ENCODE measurements around the gene RHOJ. TPM values are rescaled to one million over a fixed set of nuclear protein-coding genes. Genes with fewer than 3 reads are reported as not detected.

Gene RHOJ
- total RNA-seq, 1 donor from 2014 or later: 39.2 TPM

DNA sequence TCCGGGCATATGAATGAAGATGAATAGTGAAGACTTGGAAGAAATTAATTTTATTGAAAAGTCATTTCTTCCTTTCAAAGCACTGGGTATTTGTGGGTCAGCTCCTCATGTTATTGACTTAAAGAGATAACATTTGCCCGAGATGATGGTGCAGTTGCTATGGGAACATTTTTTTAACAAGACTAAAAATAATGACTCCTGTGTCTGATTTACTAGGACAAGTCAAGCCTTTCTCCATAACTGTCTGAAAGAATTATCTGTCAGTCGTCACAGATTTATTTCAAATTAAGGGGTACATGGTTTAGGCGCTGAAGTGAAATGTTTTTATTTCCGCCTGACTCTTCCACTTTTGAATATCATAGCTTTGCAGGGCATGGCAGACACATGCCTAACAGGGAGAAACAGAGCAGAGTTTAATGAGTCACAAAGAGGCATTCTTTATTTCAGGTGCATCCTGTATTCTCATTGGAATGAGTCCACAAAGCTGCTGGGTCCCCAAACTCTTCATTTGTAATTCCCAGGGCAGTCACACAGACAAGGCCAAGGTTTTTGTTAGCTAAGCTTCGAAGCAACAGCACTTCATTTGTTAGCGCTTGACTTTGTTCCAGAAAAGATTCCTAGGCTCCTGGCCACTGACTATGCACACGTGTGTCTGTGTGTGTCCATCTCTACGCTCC is 118.8 kb downstream of the RHOJ start:
- Mint-ChIP-seq H3K27ac (ENCODE audit: unreplicated experiment) (no peak overlapping the region), H3K36me3 (ENCODE audit: low read depth) (no peaks in the 10 kb centered on the region), H3K27me3 (ENCODE audit: low read depth) (peaks cover 20% of the 10 kb centered on the region), H3K4me3 (ENCODE audit: unreplicated experiment) (no peak overlapping the region), H3K4me1 (ENCODE audit: low read depth) (no peaks in the 10 kb centered on the region), H3K9me3 (ENCODE audit: low read depth) (no peaks in the 10 kb centered on the region)
- DNase-seq (ENCODE audit: low spot score): no peak
- TF ChIP-seq, protein P1, sequence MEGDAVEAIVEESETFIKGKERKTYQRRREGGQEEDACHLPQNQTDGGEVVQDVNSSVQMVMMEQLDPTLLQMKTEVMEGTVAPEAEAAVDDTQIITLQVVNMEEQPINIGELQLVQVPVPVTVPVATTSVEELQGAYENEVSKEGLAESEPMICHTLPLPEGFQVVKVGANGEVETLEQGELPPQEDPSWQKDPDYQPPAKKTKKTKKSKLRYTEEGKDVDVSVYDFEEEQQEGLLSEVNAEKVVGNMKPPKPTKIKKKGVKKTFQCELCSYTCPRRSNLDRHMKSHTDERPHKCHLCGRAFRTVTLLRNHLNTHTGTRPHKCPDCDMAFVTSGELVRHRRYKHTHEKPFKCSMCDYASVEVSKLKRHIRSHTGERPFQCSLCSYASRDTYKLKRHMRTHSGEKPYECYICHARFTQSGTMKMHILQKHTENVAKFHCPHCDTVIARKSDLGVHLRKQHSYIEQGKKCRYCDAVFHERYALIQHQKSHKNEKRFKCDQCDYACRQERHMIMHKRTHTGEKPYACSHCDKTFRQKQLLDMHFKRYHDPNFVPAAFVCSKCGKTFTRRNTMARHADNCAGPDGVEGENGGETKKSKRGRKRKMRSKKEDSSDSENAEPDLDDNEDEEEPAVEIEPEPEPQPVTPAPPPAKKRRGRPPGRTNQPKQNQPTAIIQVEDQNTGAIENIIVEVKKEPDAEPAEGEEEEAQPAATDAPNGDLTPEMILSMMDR (IDR thresholded peaks at IDR 0.05): no peak

DNA sequence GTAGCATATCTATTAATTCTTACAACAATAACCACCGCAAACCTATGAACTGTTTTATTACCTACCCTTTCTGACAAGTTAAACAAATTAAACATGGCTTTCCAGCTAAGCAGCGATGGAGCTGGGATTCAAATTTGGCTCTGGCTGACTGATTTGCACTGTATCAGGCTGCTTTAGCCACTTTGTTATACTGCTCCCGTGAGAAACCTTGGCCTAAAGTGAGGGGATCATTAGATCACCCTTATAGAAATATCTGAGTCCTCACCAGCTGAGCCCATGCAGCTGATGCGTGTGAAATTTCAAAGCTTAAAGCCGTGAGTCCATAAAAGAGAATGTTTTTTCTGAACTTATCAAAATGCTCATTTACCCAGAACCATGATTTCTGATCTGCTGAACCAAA is 122.6 kb downstream of the RHOJ start:
- H3K4me3 Mint-ChIP-seq (ENCODE audit: unreplicated experiment): no peak overlapping the region
- H3K36me3 Mint-ChIP-seq (ENCODE audit: low read depth): no peaks in the 10 kb centered on the region
- H3K9me3 Mint-ChIP-seq (ENCODE audit: low read depth): peaks cover 4% of the 10 kb centered on the region
- TF ChIP-seq, protein P1 (IDR thresholded peaks at IDR 0.05): no peak
- peaks cover 14% of the 10 kb centered on the region for H3K27me3 Mint-ChIP-seq (ENCODE audit: low read depth)
- DNase-seq (ENCODE audit: low spot score): no peak
- no peaks in the 10 kb centered on the region for H3K4me1 Mint-ChIP-seq (ENCODE audit: low read depth)
- H3K27ac Mint-ChIP-seq (ENCODE audit: unreplicated experiment): no peak overlapping the region

DNA sequence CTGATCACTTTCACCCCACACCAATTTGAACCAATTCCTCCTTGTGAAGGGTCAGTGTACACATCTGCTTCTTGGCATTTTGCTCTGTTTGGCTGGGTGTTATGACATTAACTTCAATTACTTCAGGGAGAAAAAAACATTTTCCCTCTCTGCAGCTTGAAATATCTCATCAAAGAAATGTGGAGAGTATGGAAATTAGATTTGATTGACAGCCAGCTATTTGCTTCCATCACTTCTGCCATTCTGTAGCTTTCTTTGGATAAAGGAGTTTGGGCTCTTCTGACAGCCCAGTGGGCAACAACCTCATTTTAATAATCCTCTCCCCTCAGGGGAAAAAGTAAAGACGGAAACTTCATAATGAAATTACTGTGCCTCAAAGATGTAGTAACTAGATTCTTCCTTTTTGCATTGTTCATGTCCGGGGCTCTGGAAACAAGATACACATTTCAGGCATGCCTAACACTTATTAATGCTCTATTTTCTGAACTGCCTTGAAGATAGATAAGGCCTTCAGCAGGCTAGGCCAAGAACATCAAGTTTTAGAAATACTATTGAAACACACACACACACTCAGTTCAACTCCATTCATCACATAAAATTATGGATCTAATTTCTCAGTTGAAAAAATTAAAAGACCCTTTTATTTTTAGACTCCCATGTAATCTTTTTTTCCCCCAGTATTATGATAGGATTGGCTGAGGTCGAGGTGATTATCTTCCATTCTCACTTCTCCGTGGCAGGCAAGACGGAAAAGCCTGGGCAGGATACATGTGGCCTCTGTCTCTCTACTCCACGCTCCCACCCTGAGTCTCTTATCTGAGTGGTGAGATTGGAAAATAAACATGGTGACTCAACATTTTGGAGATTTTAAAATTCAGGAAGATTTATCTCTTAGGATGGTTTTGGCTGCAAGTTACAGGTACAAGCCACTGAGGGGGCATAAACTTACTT is 124.8 kb downstream of the RHOJ start:
- no peak overlapping the region for H3K27ac Mint-ChIP-seq (ENCODE audit: unreplicated experiment)
- no peak for DNase-seq (ENCODE audit: low spot score)
- H3K36me3 Mint-ChIP-seq (ENCODE audit: low read depth): no peaks in the 10 kb centered on the region

DNA sequence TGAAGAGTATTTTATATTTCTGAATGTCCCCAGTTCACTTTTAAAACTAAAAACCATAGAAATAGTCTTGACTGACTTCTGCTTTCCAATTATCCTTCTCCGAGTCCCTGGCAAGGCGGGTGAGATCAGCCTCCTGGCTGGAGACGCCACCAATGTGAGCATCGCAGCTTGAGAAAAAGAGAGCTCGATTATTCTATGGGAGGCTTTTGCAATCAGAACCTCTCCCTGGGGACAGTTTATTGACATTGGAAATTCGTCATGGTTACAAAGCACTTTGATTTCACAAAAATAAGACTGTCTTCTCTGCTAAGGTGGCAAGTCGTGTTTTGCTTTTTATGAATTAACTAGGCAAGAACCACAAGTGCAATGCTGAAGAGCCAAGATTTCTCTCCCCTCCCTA is 138.1 kb downstream of the RHOJ start:
- H3K27ac Mint-ChIP-seq (ENCODE audit: unreplicated experiment): no peak overlapping the region
- peaks cover 15% of the 10 kb centered on the region for H3K4me1 Mint-ChIP-seq (ENCODE audit: low read depth)
- no peak for DNase-seq (ENCODE audit: low spot score)
- H3K27me3 Mint-ChIP-seq (ENCODE audit: low read depth): no peaks in the 10 kb centered on the region
- H3K9me3 Mint-ChIP-seq (ENCODE audit: low read depth): peaks cover 6% of the 10 kb centered on the region
- H3K4me3 Mint-ChIP-seq (ENCODE audit: unreplicated experiment): no peak overlapping the region
- TF ChIP-seq, protein P1 (IDR thresholded peaks at IDR 0.05): no peak
- peaks cover 2% of the 10 kb centered on the region for H3K36me3 Mint-ChIP-seq (ENCODE audit: low read depth)

More for the DNA sequence above, 124.8 kb downstream of the RHOJ start:
- Mint-ChIP-seq H3K27me3 (ENCODE audit: low read depth) (peaks cover 17% of the 10 kb centered on the region), H3K4me3 (ENCODE audit: unreplicated experiment) (no peak overlapping the region), H3K9me3 (ENCODE audit: low read depth) (peaks cover 4% of the 10 kb centered on the region), H3K4me1 (ENCODE audit: low read depth) (no peaks in the 10 kb centered on the region)
- TF ChIP-seq, protein P1 (IDR thresholded peaks at IDR 0.05): no peak

Other genes starting within 250 kb of the RHOJ start
- gene KCNH5, start 159.0 kb upstream of the RHOJ start, total RNA-seq: not detected in 3 replicates
- gene GPHB5, start 114.5 kb downstream of the RHOJ start, total RNA-seq: not detected in 3 replicates